IMR-90 (cell line): ENCODE measurements around the gene MRPL4.

Source experiments
- BHLHE40 ChIP-seq: fragments of 150-350 bp; IDR thresholded peaks from 2 replicates; pipeline ENCODE4 v1.6.1; 2016; ENCODE audit warnings: mild to moderate bottlenecking, low read depth, low read length
- CEBPB ChIP-seq: IDR thresholded peaks from 2 replicates; pipeline ENCODE4 v1.6.1; 2012; ENCODE audit warnings: low read depth, low read length, improper control_type of control experiment
- CTCF ChIP-seq: conservative IDR thresholded peaks from 2 replicates; pipeline ENCODE4 v1.5.1; 2012; ENCODE audit warnings: mild to moderate bottlenecking, low read depth, low read length, improper control_type of control experiment
- ELK1 ChIP-seq: fragments of 150-350 bp; IDR thresholded peaks from 2 replicates; pipeline ENCODE4 v1.6.1; 2016; ENCODE audit warnings: low read depth, mild to moderate bottlenecking, low read length, moderate library complexity, borderline replicate concordance
- MAZ ChIP-seq: IDR thresholded peaks from 2 replicates; pipeline ENCODE4 v1.6.1; 2012; ENCODE audit warnings: low read depth, mild to moderate bottlenecking, low read length, improper control_type of control experiment, moderate library complexity, borderline replicate concordance
- MXI1 ChIP-seq: IDR thresholded peaks from 2 replicates; pipeline ENCODE4 v1.6.1; 2012; ENCODE audit warnings: low read depth, mild to moderate bottlenecking, low read length, moderate library complexity, borderline replicate concordance
- NFE2L2 ChIP-seq: fragments of 150-350 bp; IDR thresholded peaks from 2 replicates; pipeline ENCODE4 v1.6.1; 2016; ENCODE audit warnings: low read depth, mild to moderate bottlenecking, low read length
- POLR2A ChIP-seq: IDR thresholded peaks from 2 replicates; pipeline ENCODE4 v1.6.1; 2012; ENCODE audit warnings: mild to moderate bottlenecking, low read depth, low read length
- RAD21 ChIP-seq: IDR thresholded peaks from 2 replicates; pipeline ENCODE4 v1.6.1; 2012; ENCODE audit warnings: low read length, improper control_type of control experiment
- RCOR1 ChIP-seq: IDR thresholded peaks from 2 replicates; pipeline ENCODE4 v1.6.1; 2012; ENCODE audit warnings: mild to moderate bottlenecking, low read length, improper control_type of control experiment; ENCODE audit not compliant: insufficient replicate concordance
- RFX5 ChIP-seq: IDR thresholded peaks from 2 replicates; pipeline ENCODE4 v1.8.0; 2012; ENCODE audit warnings: low read depth, mild to moderate bottlenecking, low read length, moderate library complexity
- SMC3 ChIP-seq: fragments of 150-350 bp; IDR thresholded peaks from 2 replicates; pipeline ENCODE4 v1.6.1; 2016; ENCODE audit warnings: low read depth, mild to moderate bottlenecking, antibody characterized with exemption, low read length, moderate library complexity
- USF2 ChIP-seq: fragments of 150-350 bp; IDR thresholded peaks from 2 replicates; pipeline ENCODE4 v1.6.1; 2017; ENCODE audit warnings: mild to moderate bottlenecking, antibody characterized with exemption, low read length, low read depth

DNA sequence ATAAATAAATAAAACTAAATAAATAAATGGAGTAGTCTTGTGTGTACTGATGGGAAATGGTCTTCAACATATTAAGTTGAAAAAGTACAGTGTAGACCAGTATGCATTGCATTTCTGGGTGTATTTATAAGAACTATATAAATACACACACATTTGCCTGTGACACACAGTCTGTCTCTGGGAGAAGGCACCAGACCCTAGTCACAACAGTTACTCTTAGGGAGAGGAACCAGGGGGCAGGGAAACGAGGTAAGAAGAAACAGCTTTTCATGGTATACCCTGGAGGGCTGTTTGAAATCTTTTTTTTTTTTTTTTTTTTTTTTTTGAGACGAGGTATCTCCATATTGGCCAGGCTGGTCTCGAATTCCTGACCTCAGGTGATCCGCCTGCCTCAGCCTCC lies 18.1 kb upstream of the MRPL4 start:
- no peak for TF ChIP-seq CTCF
- no peak for TF ChIP-seq SMC3
- TF ChIP-seq POLR2A = no peak
- no peak for TF ChIP-seq MXI1
- no peak for TF ChIP-seq RAD21
- TF ChIP-seq MAZ = no peak
- no peak for TF ChIP-seq RCOR1
- TF ChIP-seq USF2 = no peak
- TF ChIP-seq CEBPB = no peak
- TF ChIP-seq BHLHE40 = no peak
- TF ChIP-seq ELK1 = no peak
- no peak for TF ChIP-seq RFX5
- TF ChIP-seq NFE2L2 = no peak
